GM21825 (cell line): Measurements from ENCODE around the gene ZNF423.

ENCODE experiments used
- ATAC-seq: cut with Tn5 transposase; IDR thresholded peaks from one replicate; pipeline ENCODE4 v1.9.1; 2021; ENCODE audit warnings: mild to moderate bottlenecking, moderate library complexity; ENCODE audit not compliant: unreplicated experiment

Gene ZNF423

DNA sequence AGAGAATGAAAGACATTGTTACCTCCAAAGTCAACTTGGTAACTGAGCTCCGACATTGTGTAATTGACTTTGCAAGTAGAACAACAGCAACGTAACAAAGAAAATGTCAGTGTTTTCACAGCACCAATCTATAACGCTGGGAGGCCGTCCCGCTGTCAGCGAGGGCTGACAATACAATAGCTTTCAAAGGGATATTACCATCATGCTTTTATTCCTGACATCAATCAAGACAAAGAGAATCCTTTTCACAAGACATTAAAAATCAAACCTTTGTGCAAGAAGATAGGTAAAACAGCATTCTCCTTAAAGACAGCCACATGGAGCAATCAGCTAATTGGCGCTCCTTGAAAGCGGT lies 6.2 kb downstream of the ZNF423 start:
- no peak for ATAC-seq

DNA sequence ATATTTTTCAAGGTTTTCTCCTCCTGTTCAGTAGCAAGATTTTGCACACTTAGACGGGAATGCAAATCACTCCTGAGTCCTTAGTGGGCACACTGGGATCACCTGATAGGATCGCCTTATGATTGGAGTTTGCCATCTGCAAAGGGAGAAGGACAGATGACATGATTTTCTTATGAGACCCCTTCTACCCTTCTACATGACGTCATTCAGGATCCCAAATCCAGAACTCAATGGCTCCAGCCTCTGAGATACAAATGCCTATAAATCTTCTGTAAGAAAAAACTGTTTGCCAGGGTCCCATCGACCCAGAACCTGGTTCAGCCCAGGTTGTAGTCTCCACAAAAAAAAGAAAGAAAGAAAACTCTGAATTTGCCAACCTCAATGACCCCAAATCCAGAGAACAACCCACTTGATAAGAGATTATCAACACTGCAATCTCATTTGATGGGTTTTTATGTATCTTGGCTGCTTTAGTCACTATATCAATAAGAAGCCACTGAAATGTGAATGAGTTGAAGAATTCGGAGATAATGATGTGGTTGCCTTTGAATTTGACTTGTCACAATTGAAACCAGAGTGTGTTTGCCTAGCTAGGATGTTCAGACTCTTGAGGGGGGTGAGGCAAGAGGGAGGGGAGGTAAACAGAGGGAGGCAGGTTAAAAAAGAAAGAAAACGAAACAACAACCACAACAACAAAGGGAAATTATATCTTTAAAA lies 6.7 kb downstream of the ZNF423 start:
- ATAC-seq: no peak

GRCh38 chr16:49848530-49848929 lies 7.4 kb downstream of the ZNF423 start:
- ATAC-seq: no peak

- no peak for ATAC-seq
Measured at GRCh38 chr16:49846800-49847199, 9.1 kb downstream of the ZNF423 start.

- ATAC-seq: no peak
Measured at GRCh38 chr16:49844359-49844758, 11.6 kb downstream of the ZNF423 start.

GRCh38 chr16:49843758-49844157 lies 12.2 kb downstream of the ZNF423 start:
- no peak for ATAC-seq

- ATAC-seq: no peak
Measured at GRCh38 chr16:49842972-49843371, 12.9 kb downstream of the ZNF423 start.

- ATAC-seq: no peak
Measured at GRCh38 chr16:49839017-49839825, 16.7 kb downstream of the ZNF423 start.

DNA sequence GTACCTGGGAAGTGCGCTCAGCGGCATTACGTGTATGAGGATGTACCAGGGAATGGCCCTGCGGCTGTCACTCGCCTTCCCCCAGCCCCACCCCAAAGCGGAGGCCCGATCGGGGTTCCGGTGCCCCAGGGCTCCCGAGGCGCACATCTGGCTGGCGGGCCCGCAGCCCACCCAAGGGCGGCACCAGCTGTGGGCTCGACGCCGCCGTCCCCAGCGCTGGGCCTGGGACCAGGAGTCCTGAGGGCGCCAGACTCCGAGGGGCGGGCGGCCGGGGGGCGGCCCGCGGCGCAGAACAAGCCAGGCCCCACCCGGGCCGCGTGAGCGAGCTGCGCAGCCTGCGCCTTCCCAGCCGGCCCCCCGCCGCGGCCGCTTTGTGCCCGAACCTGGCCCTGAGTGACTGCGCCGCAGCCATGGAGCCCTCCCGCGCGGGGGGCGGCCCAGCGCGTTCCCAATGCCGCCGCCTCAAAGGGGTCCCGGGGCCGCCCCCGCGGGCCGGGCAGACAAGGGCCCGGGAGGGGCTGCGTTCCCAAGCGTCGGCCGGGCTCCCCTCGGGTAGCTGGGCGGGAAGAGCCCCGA lies 17.4 kb downstream of the ZNF423 start:
- no peak for ATAC-seq

- no peak for ATAC-seq
Measured at GRCh38 chr16:49837688-49838410, 18.1 kb downstream of the ZNF423 start.

DNA sequence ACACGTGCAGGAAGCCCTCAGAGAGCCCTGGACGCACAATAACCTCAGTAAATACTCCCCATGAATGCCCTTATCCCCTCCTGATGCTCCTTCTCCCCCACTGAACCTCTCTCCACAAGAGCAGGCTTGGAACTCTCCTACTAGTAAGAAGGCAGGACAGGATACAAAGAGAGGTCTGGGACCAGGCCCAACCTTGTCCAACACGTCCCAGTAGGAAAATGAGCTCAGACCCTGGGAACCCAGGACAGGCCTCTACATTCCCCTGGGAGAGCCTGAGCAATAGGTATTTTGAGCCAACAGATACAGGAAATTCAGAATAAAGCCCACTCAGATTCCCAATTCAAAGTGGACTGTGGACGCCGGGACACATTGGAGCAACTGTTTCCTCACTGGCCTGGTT lies 19.2 kb downstream of the ZNF423 start:
- ATAC-seq: no peak

GRCh38 chr16:49836218-49836617 lies 19.7 kb downstream of the ZNF423 start:
- ATAC-seq: no peak

DNA sequence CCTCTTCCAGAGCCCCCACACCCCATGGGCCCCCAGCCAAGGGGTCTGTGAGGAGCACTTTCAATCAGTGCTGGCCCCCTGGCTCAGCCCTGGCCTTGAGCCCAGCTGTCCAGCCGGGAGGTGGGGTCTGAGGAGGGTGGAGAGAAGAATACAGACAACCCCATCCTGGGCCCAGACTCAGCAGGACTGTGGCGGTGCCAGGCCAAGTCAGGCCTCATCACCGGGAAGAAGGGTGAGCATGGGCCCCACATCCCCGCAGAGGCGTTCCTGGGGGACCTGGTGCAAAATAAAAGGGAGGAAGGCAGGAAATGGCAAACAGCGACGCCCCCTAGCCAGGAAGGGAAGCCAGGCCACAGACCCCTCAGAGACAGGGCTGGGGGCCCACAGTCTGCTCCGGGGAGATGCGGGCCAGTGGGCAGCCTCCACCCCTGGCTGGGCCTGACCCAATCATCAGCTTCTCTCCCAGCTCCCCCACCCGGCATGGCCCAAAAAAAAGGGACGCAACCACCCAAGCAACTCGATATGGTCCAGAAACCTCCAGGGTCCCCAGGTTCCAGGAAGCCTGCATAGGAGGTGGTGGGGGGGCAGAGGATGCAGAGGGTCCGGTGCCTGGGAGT lies 20.6 kb downstream of the ZNF423 start:
- no peak for ATAC-seq

- ATAC-seq: no peak
Measured at GRCh38 chr16:49834531-49835151, 21.3 kb downstream of the ZNF423 start.

DNA sequence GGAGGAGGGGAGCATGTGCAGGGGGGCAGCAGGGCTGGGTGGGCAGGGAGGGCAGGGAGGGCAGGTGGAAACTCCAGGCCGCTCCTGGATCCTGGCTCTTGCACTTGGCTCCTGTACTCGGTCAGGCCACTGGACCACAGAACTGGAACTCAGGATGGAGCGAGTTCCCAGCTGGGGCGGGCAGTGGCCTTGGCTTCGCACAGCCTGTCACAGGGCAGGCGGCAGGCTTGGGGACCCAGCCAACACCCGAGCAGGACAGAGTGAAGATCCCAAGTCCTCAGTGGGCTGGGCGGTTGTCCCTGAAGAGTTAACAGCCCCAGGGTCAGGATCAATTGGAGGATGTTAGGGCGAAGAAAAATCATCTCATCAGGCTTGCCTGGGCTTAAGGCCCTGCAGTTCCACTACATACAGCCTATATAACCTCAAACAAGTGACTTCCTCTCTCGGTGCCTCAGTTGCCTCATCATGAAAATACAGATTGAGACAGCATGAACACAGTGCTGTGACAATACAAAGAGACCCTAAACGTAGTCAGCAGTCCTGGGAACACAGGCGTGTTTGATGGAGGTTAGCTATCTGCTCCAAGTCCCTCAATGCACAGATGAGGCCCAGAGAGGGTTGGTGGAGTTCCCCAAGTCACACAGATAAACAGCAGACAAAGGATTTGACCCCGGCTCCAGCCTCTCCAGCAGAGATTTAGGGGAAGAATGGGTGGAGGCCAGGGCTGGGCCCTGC lies 21.9 kb downstream of the ZNF423 start:
- ATAC-seq: no peak

DNA sequence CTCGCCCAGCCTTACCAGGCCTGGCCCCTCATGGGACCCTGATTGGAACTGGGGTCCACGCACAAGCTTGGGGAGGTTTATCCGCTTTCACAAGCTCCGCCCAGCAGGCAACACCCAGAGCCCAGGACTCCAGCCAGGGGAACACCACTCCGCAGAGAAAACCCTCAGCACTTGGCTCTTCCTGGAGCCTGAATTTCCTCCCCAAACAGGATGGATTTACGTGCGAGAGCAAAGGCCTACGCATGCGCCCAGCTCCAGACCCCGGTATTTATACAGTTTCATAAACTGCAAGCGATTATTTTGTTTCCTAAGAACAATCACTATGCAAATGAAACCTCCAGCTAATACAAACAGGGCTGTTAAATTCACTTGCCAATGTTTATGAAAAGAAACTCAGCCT lies 22.8 kb downstream of the ZNF423 start:
- ATAC-seq: no peak

- ATAC-seq: no peak
Measured at GRCh38 chr16:49832177-49832576, 23.7 kb downstream of the ZNF423 start.

GRCh38 chr16:49830873-49831272 lies 25.0 kb downstream of the ZNF423 start:
- ATAC-seq: no peak

DNA sequence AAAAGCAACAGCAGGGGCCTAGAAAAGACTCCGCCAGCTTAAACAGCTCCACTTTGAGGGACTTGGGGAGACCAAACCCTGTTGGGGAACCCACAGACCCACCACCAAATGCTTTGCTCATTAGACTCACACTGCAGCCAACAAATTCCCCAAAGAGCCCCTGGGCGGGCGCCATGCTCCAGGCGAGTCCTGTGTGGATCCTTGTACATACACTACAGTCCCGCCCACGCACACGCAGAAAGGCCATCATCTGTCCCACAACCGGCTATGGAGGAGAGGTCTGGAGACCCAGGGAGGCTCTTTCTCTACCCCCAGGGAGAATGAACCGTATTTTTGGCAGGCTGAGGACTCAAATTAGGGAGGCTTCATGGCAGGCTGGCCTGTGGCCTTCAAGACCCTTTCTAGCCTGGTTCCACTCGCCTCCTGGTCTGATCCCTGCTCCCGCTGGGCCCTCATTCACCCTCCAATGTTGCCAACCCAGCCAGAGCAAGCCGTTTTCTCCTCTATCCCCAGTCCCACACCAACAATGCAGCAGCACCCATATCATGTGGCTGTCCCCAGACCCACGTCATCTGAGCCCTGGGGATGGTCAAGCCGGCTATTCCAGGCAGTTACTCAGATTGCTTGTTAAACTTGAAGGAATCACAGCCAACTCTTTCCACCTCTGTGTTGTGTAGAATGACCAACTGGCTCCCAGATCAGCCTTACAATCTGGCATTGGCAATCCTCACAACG lies 27.2 kb downstream of the ZNF423 start:
- ATAC-seq: no peak
